ENCODE measurements around the gene RNF224. TPM values are rescaled to one million over a fixed set of nuclear protein-coding genes. Genes with fewer than 3 reads are reported as not detected.

The RNF224 gene
- total and polyA plus RNA-seq, 4 donors, result not detected

DNA sequence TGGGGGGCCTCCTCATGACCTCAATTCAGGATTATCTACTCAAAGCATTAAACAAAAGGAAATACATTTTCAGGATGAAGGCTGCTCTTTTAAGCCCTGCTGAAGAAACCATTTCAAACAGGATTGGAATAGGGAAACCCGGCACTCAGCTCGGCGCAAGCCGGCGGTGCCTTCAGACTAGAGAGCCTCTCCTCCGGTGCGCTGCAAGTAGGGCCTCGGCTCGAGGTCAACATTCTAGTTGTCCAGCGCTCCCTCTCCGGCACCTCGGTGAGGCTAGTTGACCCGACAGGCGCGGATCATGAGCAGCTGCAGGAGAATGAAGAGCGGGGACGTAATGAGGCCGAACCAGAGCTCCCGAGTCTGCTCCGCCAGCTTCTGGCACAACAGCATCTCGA is 22.6 kb upstream of the RNF224 start:
- no peaks in the 10 kb centered on the region for H3K9me3 ChIP-seq (ENCODE audit: control insufficient read depth in 4 of 4, low read length in 3 of 4)
- peak overlapping the region in 1 of 2 donors; percentile 45 for H3K27ac ChIP-seq (ENCODE audit: low read depth in 1 of 2, low read length in 2 of 2)
- 11% methylated on average over 21 of the region's 21 CpGs for WGBS
- peaks cover 0 to 5% (median 0%) of the 10 kb centered on the region in 4 donors for H3K36me3 ChIP-seq (ENCODE audit: control insufficient read depth in 4 of 4, insufficient read depth in 3 of 4, low read depth in 1 of 4, low read length in 3 of 4)
- H3K9ac ChIP-seq (ENCODE audit: low read depth in 1 of 2, low read length in 2 of 2), result peak overlapping the region; percentile 29 to 82
- peaks cover 25 to 62% (median 55%) of the 10 kb centered on the region in 4 donors for H3K4me1 ChIP-seq (ENCODE audit: control insufficient read depth in 4 of 4, insufficient read depth in 4 of 4, low read length in 3 of 4)
- H3K27me3 ChIP-seq (ENCODE audit: control insufficient read depth in 4 of 4, insufficient read depth in 4 of 4, low read length in 3 of 4), result no peaks in the 10 kb centered on the region
- peak overlapping the region; percentile 90 to 98 (median 96) for H3K4me3 ChIP-seq (ENCODE audit: low read depth in 1 of 3, low read length in 3 of 3)
- TF ChIP-seq, protein P1, sequence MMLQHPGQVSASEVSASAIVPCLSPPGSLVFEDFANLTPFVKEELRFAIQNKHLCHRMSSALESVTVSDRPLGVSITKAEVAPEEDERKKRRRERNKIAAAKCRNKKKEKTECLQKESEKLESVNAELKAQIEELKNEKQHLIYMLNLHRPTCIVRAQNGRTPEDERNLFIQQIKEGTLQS (IDR thresholded peaks at IDR 0.05), result no peak
- TF ChIP-seq NR2F2 (IDR thresholded peaks at IDR 0.05) (no peak), FOXA2 (IDR thresholded peaks at IDR 0.05) (no peak), FOXA1 (IDR thresholded peaks at IDR 0.05) (no peak), CTCF (IDR thresholded peaks at IDR 0.05; ENCODE audit: low read depth, low read length, missing input control) (no peak), RXRA (IDR thresholded peaks at IDR 0.05) (no peak), REST (IDR thresholded peaks at IDR 0.05) (no peak), YY1 (IDR thresholded peaks at IDR 0.05) (no peak), MAX (IDR thresholded peaks at IDR 0.05) (no peak)
- TF ChIP-seq, protein P2, sequence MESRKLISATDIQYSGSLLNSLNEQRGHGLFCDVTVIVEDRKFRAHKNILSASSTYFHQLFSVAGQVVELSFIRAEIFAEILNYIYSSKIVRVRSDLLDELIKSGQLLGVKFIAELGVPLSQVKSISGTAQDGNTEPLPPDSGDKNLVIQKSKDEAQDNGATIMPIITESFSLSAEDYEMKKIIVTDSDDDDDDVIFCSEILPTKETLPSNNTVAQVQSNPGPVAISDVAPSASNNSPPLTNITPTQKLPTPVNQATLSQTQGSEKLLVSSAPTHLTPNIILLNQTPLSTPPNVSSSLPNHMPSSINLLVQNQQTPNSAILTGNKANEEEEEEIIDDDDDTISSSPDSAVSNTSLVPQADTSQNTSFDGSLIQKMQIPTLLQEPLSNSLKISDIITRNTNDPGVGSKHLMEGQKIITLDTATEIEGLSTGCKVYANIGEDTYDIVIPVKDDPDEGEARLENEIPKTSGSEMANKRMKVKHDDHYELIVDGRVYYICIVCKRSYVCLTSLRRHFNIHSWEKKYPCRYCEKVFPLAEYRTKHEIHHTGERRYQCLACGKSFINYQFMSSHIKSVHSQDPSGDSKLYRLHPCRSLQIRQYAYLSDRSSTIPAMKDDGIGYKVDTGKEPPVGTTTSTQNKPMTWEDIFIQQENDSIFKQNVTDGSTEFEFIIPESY (IDR thresholded peaks at IDR 0.05), result no peak
- DNase-seq (ENCODE audit: low spot score), result no peak

DNA sequence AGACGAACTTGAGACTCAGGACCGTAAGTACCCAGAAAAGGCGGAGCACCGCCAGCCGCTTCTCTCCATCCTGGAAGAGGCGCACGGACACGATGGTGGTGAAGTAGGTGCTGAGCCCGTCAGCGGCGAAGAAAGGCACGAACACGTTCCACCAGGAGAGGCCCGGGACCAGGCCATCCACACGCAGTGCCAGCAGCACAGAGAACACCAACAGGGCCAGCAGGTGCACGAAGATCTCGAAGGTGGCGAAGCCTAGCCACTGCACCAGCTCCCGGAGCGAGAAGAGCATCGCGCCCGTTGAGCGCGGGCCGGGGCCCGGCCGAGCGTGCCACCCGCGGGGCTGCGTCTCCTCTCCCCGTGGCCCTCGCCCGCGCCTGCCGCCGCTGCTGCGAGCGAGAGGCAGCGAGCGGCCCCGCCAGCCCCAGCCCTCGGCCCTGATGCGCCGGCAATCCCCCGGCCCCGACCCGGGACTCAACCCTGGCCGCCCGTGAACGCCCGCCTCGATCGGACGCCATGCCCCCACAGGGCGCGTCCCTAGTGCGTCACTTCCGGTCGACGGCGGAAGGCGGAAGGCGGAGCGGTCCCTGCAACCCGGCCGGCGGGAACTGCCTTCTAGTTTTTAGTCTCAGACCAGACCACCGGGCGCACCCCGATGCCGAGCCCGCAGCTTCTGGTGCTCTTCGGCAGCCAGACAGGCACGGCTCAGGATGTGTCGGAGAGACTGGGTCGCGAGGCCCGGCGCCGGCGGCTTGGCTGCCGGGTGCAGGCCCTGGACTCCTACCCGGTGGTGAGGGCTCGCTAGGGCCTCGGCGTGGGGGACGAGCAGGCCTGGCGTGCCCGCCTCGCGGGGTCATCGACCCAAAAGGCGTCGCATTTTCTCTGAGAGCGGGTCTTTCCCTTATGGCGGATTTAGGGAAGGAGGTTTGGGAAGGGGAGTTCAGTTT is 21.9 kb upstream of the RNF224 start, which contains the start of the genes NDOR1 and TMEM203:
NDOR1 (plus strand) TSS at position 575 of the 944 bp plus-strand sequence; CDS start at position 653, 78 bp downstream.
TMEM203 (minus strand) TSS at position 523 of the 944 bp plus-strand sequence; CDS start at position 289, 234 bp downstream.
- WGBS, result under 1% methylated on average over 98 of the region's 98 CpGs
- H3K9me3 ChIP-seq (ENCODE audit: control insufficient read depth in 4 of 4, low read length in 3 of 4), result no peaks in the 10 kb centered on the region
- H3K27me3 ChIP-seq (ENCODE audit: control insufficient read depth in 4 of 4, insufficient read depth in 4 of 4, low read length in 3 of 4), result no peaks in the 10 kb centered on the region
- H3K9ac ChIP-seq (ENCODE audit: low read depth in 1 of 2, low read length in 2 of 2), result peak within 1 kb of the TSS; percentile 64 to 82
- peaks cover 0 to 5% (median 0%) of the 10 kb centered on the region in 4 donors for H3K36me3 ChIP-seq (ENCODE audit: control insufficient read depth in 4 of 4, insufficient read depth in 3 of 4, low read depth in 1 of 4, low read length in 3 of 4)
- H3K27ac ChIP-seq (ENCODE audit: low read depth in 1 of 2, low read length in 2 of 2), result peak within 1 kb of the TSS; percentile 45 to 73
- DNase-seq (ENCODE audit: low spot score), result peak; percentile 95
- H3K4me3 ChIP-seq (ENCODE audit: low read depth in 1 of 3, low read length in 3 of 3), result peak within 1 kb of the TSS; percentile 90 to 98 (median 96)
- peaks cover 25 to 62% (median 55%) of the 10 kb centered on the region in 4 donors for H3K4me1 ChIP-seq (ENCODE audit: control insufficient read depth in 4 of 4, insufficient read depth in 4 of 4, low read length in 3 of 4)
- no peak for TF ChIP-seq NR2F2 (IDR thresholded peaks at IDR 0.05)
- TF ChIP-seq, protein P1 (IDR thresholded peaks at IDR 0.05), result no peak
- TF ChIP-seq YY1 (IDR thresholded peaks at IDR 0.05), result peak; percentile 94
- TF ChIP-seq FOXA1 (IDR thresholded peaks at IDR 0.05), result no peak
- peak; percentile 4 for TF ChIP-seq CTCF (IDR thresholded peaks at IDR 0.05; ENCODE audit: low read depth, low read length, missing input control)
- TF ChIP-seq MAX (IDR thresholded peaks at IDR 0.05), result no peak
- no peak for TF ChIP-seq JUND (IDR thresholded peaks at IDR 0.05)
- TF ChIP-seq HNF4A (conservative IDR thresholded peaks at IDR 0.05), result no peak
- TF ChIP-seq TAF1 (conservative IDR thresholded peaks at IDR 0.05), result no peak
- TF ChIP-seq SP1 (IDR thresholded peaks at IDR 0.05), result no peak
- TF ChIP-seq HNF4G (IDR thresholded peaks at IDR 0.05), result no peak
- TF ChIP-seq FOXA2 (IDR thresholded peaks at IDR 0.05), result no peak
- no peak for TF ChIP-seq EGR1 (IDR thresholded peaks at IDR 0.05; ENCODE audit: low read depth in 2 of 2)
- TF ChIP-seq GABPA (IDR thresholded peaks at IDR 0.05 in 1 of 2, conservative IDR thresholded peaks at IDR 0.05 in 1 of 2), result peak; percentile 84 to 96
- peak in 1 of 2 donors; percentile 16 for TF ChIP-seq RAD21 (IDR thresholded peaks at IDR 0.05)
